ENCODE measurements around the gene MGAT4A. TPM values are rescaled to one million over a fixed set of nuclear protein-coding genes. Genes with fewer than 3 reads are reported as not detected.
A peak's percentile ranks its signal among the peaks of the same experiment; 100 is the strongest.

MGAT4A gene
- total and polyA plus RNA-seq, 2 of the 13 experiments (the other 11 are each of a cell fraction or from before 2014, with no cell fraction given), result 47.2 to 90.9 TPM

DNA sequence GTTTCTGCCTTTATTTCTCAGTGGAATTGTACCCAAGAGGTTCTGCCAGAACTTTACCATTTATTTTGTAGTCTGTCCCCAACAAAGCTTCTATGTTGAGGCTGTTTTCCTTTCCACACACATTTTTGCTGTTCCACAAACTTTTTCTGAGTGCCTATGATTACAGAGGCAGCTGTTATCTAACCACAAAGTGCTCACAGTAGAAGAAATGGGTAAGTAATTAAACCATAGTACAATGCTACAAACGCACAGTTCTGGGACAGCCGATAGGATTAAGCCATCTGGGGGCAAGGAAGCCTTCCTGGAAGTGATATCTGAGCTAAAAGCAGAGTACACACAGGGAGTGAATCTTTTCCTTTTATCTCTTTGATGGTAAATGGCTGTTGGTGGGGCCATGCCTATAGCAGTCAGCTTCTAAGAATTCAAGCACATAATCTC, 3.9 kb upstream of the MGAT4A start (continued):
- TF ChIP-seq, protein P1, sequence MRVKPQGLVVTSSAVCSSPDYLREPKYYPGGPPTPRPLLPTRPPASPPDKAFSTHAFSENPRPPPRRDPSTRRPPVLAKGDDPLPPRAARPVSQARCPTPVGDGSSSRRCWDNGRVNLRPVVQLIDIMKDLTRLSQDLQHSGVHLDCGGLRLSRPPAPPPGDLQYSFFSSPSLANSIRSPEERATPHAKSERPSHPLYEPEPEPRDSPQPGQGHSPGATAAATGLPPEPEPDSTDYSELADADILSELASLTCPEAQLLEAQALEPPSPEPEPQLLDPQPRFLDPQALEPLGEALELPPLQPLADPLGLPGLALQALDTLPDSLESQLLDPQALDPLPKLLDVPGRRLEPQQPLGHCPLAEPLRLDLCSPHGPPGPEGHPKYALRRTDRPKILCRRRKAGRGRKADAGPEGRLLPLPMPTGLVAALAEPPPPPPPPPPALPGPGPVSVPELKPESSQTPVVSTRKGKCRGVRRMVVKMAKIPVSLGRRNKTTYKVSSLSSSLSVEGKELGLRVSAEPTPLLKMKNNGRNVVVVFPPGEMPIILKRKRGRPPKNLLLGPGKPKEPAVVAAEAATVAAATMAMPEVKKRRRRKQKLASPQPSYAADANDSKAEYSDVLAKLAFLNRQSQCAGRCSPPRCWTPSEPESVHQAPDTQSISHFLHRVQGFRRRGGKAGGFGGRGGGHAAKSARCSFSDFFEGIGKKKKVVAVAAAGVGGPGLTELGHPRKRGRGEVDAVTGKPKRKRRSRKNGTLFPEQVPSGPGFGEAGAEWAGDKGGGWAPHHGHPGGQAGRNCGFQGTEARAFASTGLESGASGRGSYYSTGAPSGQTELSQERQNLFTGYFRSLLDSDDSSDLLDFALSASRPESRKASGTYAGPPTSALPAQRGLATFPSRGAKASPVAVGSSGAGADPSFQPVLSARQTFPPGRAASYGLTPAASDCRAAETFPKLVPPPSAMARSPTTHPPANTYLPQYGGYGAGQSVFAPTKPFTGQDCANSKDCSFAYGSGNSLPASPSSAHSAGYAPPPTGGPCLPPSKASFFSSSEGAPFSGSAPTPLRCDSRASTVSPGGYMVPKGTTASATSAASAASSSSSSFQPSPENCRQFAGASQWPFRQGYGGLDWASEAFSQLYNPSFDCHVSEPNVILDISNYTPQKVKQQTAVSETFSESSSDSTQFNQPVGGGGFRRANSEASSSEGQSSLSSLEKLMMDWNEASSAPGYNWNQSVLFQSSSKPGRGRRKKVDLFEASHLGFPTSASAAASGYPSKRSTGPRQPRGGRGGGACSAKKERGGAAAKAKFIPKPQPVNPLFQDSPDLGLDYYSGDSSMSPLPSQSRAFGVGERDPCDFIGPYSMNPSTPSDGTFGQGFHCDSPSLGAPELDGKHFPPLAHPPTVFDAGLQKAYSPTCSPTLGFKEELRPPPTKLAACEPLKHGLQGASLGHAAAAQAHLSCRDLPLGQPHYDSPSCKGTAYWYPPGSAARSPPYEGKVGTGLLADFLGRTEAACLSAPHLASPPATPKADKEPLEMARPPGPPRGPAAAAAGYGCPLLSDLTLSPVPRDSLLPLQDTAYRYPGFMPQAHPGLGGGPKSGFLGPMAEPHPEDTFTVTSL (CRISPR knock-in tag; IDR thresholded peaks at IDR 0.05; ENCODE audit: borderline replicate concordance), result peak; percentile 77
- TF ChIP-seq, protein P2, sequence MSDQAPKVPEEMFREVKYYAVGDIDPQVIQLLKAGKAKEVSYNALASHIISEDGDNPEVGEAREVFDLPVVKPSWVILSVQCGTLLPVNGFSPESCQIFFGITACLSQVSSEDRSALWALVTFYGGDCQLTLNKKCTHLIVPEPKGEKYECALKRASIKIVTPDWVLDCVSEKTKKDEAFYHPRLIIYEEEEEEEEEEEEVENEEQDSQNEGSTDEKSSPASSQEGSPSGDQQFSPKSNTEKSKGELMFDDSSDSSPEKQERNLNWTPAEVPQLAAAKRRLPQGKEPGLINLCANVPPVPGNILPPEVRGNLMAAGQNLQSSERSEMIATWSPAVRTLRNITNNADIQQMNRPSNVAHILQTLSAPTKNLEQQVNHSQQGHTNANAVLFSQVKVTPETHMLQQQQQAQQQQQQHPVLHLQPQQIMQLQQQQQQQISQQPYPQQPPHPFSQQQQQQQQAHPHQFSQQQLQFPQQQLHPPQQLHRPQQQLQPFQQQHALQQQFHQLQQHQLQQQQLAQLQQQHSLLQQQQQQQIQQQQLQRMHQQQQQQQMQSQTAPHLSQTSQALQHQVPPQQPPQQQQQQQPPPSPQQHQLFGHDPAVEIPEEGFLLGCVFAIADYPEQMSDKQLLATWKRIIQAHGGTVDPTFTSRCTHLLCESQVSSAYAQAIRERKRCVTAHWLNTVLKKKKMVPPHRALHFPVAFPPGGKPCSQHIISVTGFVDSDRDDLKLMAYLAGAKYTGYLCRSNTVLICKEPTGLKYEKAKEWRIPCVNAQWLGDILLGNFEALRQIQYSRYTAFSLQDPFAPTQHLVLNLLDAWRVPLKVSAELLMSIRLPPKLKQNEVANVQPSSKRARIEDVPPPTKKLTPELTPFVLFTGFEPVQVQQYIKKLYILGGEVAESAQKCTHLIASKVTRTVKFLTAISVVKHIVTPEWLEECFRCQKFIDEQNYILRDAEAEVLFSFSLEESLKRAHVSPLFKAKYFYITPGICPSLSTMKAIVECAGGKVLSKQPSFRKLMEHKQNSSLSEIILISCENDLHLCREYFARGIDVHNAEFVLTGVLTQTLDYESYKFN (CRISPR knock-in tag; conservative IDR thresholded peaks at IDR 0.05), result peak; percentile 78
- TF ChIP-seq ELF1 (CRISPR knock-in tag; IDR thresholded peaks at IDR 0.05), result peak; percentile 44; the same call in 1 of the 2 replicates
- TF ChIP-seq ARID4A (CRISPR knock-in tag; IDR thresholded peaks at IDR 0.05; ENCODE audit: borderline replicate concordance), result no peak
- TF ChIP-seq ISX (CRISPR knock-in tag; conservative IDR thresholded peaks at IDR 0.05), result no peak
- TF ChIP-seq, protein P3, sequence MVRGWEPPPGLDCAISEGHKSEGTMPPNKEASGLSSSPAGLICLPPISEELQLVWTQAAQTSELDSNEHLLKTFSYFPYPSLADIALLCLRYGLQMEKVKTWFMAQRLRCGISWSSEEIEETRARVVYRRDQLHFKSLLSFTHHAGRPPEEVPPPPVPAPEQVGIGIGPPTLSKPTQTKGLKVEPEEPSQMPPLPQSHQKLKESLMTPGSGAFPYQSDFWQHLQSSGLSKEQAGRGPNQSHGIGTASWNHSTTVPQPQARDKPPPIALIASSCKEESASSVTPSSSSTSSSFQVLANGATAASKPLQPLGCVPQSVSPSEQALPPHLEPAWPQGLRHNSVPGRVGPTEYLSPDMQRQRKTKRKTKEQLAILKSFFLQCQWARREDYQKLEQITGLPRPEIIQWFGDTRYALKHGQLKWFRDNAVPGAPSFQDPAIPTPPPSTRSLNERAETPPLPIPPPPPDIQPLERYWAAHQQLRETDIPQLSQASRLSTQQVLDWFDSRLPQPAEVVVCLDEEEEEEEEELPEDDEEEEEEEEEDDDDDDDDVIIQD (CRISPR knock-in tag; IDR thresholded peaks at IDR 0.05; ENCODE audit: low read depth), result peak; percentile 89
- TF ChIP-seq FUBP1 (CRISPR knock-in tag; IDR thresholded peaks at IDR 0.05; ENCODE audit: borderline replicate concordance), result no peak
- peak; percentile 47 for TF ChIP-seq TBL1XR1 (IDR thresholded peaks at IDR 0.05; ENCODE audit: borderline replicate concordance, low read length, partially characterized antibody)
- peak; percentile 63 for TF ChIP-seq HHEX (CRISPR knock-in tag; IDR thresholded peaks at IDR 0.05)
- peak; percentile 69 for TF ChIP-seq MLX (CRISPR knock-in tag; IDR thresholded peaks at IDR 0.05)
- peak; percentile 23; the same call in 1 of the 2 replicates for TF ChIP-seq ZMYM4 (CRISPR knock-in tag; IDR thresholded peaks at IDR 0.05)
